ENCODE data around the gene NPIPB6. TPM values are rescaled to one million over a fixed set of nuclear protein-coding genes. Genes with fewer than 3 reads are reported as not detected.
A peak's percentile ranks its signal among the peaks of the same experiment; 100 is the strongest.

The NPIPB6 gene
- polyA plus RNA-seq, 2 of the 4 experiments (the other 2 are of a cell fraction) = 3.7 to 3.8 TPM

GRCh38 chr16:28313587-28313986 is 49.7 kb downstream of the NPIPB6 start (continued):
- TF ChIP-seq REST (IDR thresholded peaks at IDR 0.05) = no peak
- no peak for TF ChIP-seq PHF8 (IDR thresholded peaks at IDR 0.05; ENCODE audit: borderline replicate concordance, low read depth)
- TF ChIP-seq ESRRA (IDR thresholded peaks at IDR 0.05; ENCODE audit: borderline replicate concordance, low read length) = no peak
- TF ChIP-seq NFE2L2 (conservative IDR thresholded peaks at IDR 0.05; ENCODE audit: low read length) = no peak
- TF ChIP-seq CHD4 (IDR thresholded peaks at IDR 0.05; ENCODE audit: borderline replicate concordance) = no peak
- TF ChIP-seq POLR2A (IDR thresholded peaks at IDR 0.05; ENCODE audit: low read length) = no peak
- no peak for TF ChIP-seq RAD21 (conservative IDR thresholded peaks at IDR 0.05 in 1 of 2, IDR thresholded peaks at IDR 0.05 in 1 of 2)
- TF ChIP-seq EHMT2 (IDR thresholded peaks at IDR 0.05; ENCODE audit: low read depth) = no peak
- TF ChIP-seq GATA3 (IDR thresholded peaks at IDR 0.05; ENCODE audit: borderline replicate concordance) = no peak
- TF ChIP-seq PBX3 (IDR thresholded peaks at IDR 0.05) = no peak

- POLR2A ChIA-PET = no interaction called here
Observed at GRCh38 chr16:28312327-28312726, 51.0 kb downstream of the NPIPB6 start.

GRCh38 chr16:28311913-28312312 is 51.4 kb downstream of the NPIPB6 start:
- POLR2A ChIA-PET = no interaction called here
- H3K4me2 ChIP-seq = no peak overlapping the region
- CTCF ChIA-PET = interaction anchor here (32.1 to 42.1 kb wide), 2 partner anchors 5 to 19 kb away, joined by 864 read pairs; partner anchors contain the start of gene SBK1
- no peak overlapping the region for H3K4me3 ChIP-seq
- ATAC-seq (peak in 1 of 2 experiments; percentile 27; a peak in 2 of 6 replicates), DNase-seq (ENCODE audit: low read depth in 1 of 2, low spot score in 1 of 2) (no peak), FAIRE-seq (no peak)
- 55% methylated on average over 14 of the region's 14 CpGs for WGBS (ENCODE audit: missing lambda C conversion rate)
- TF ChIP-seq RCOR1 (IDR thresholded peaks at IDR 0.05; ENCODE audit: low read depth, low read length) (no peak), ZFP36 (IDR thresholded peaks at IDR 0.05; ENCODE audit: borderline replicate concordance, partially characterized antibody) (no peak), FOSB (CRISPR knock-in tag; IDR thresholded peaks at IDR 0.05) (no peak), CHD4 (IDR thresholded peaks at IDR 0.05; ENCODE audit: borderline replicate concordance) (no peak), FOSL2 (IDR thresholded peaks at IDR 0.05) (no peak), FOSL2 (CRISPR knock-in tag; IDR thresholded peaks at IDR 0.05) (no peak), HOXB13 (CRISPR knock-in tag; IDR thresholded peaks at IDR 0.05; ENCODE audit: low read depth) (no peak), HES2 (IDR thresholded peaks at IDR 0.05) (no peak)
- no peak overlapping the region for H3K27ac ChIP-seq
- H3K4me1 ChIP-seq = no peaks in the 10 kb centered on the region
- H3K9me3 ChIP-seq = no peaks in the 10 kb centered on the region

More at GRCh38 chr16:28312327-28312726, 51.0 kb downstream of the NPIPB6 start:
- DNase-seq (ENCODE audit: low read depth in 1 of 2, low spot score in 1 of 2) (no peak), FAIRE-seq (no peak), ATAC-seq (no peak)
- Histone ChIP-seq H3K4me3 (no peak overlapping the region), H3K4me1 (no peaks in the 10 kb centered on the region), H3K27ac (no peak overlapping the region), H3K4me2 (no peak overlapping the region), H3K9me3 (no peaks in the 10 kb centered on the region)
- WGBS (ENCODE audit: missing lambda C conversion rate) = 68% methylated on average over 10 of the region's 10 CpGs
- CTCF ChIA-PET = interaction anchor here (32.1 to 42.1 kb wide), 2 partner anchors 6 to 20 kb away, joined by 864 read pairs; partner anchors contain the start of gene SBK1
- TF ChIP-seq RARB (CRISPR knock-in tag; IDR thresholded peaks at IDR 0.05) = no peak
- no peak for TF ChIP-seq ESRRA (IDR thresholded peaks at IDR 0.05; ENCODE audit: borderline replicate concordance, low read length)
- no peak for TF ChIP-seq ATOH8 (CRISPR knock-in tag; IDR thresholded peaks at IDR 0.05; ENCODE audit: low read depth)
- TF ChIP-seq KDM1A (IDR thresholded peaks at IDR 0.05; ENCODE audit: low read depth) = no peak
- no peak for TF ChIP-seq HEYL (CRISPR knock-in tag; IDR thresholded peaks at IDR 0.05)
- no peak for TF ChIP-seq TFCP2L1 (CRISPR knock-in tag; IDR thresholded peaks at IDR 0.05)
- no peak for TF ChIP-seq CHD4 (IDR thresholded peaks at IDR 0.05; ENCODE audit: borderline replicate concordance)
- TF ChIP-seq EP300 (IDR thresholded peaks at IDR 0.05) = no peak
- TF ChIP-seq ZSCAN20 (CRISPR knock-in tag; IDR thresholded peaks at IDR 0.05) = no peak
- TF ChIP-seq RAD21 (conservative IDR thresholded peaks at IDR 0.05 in 1 of 2, IDR thresholded peaks at IDR 0.05 in 1 of 2) = no peak
